ENCODE data around the gene ZNF692.
"Not testable (repeated sequence)": the region's sequence is repeated elsewhere in the genome, so short reads cannot be mapped to it uniquely, and the experiment has no call there.

ZNF692 gene

DNA sequence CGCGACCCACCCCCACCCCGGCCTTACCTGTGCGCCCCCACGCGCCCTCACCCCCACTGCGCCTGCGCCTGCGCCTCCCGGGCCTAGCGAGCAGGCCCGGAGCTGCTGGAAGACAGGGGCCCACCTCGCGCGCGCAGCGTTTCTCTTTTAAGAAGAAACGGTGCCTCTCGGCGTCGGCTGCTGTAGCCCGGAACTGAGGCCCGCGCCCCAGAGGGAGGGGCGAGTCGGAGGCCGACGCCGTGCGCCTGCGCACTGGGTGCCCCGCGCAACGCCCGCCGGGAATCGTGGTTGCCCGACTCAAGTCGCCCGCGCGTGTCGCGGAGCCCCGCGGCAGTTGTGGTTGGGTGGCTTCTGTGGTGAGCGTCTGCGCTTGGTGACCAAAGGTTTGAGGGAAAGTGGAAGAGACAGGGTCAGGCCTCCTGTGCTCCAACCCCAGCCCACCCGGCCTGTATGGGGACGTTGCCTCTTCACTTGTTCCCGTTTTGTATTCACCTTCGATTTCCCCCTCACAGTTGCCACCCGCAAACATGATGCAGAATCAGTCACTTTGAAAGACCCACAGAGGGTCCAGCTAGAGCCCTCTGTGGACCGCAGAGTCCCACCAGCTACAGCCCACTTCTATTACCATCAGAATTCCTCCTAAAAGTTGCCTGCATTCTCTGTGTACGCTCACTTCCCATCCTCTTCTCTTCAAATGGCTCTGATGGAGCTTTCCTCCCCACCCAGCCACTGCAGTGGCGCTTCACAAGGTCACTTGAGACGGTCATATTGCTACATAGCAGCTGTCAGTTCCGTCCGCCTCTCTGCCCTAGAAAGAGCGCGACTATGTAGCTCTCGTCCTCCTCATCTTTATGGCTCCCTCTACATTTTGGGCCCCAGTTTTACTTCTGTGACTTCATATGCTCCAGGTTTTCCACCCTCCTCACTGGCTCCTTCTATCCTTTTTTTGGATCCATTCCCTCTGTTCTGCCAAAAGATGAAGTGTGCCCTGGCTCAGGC, at the start of gene ZNF692:
Gene ZNF692, minus strand, starts transcription at position 195 of the 999 bp plus-strand sequence. CDS start 776 bp downstream, outside the sequence.
- peak; percentile 92 for DNase-seq (ENCODE audit: low spot score)
- no peak for FAIRE-seq

DNA sequence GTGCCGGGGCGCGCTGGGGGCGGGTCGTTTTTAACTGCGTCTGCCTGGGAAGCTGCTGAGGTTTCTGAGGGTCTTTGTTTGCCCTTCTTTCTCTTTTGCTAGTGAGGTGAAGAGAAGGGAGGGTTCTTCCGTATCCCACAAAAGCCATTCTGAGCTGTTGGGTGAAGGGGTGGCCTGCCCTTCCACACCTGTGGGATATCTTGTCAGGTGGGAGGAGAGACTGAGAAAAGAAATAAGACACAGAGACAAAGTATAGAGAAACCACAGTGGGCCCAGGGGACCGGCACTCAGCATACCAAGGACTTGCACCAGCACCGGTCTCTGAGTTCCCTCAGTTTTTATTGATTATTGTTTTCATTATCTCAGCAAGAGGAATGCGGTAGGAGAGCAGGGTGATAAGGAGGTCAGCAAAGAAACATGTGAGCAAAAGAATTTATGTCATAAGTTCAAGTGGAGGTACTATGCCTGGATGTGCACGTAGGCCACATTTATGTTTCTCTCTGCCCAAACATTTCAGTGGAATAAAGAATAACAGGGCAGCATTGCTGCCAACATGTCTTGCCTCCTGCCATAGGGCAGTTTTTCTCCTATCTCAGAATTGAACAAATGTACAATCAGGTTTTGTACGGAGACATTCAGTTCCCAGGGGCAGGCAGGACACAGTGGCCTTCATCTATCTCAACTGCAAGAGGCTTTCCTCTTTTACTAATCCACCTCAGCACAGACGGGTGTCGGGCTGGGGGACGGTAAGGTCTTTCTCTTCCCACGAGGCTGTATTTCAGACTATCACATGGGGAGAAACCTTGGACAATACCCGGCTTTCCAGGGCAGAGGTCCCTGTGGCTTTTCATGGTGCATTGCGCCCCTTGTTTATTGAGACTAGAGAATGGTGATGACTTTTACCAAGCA, 48.1 kb upstream of the ZNF692 start:
- FAIRE-seq (no peak), DNase-seq (ENCODE audit: low spot score) (no peak)

DNA sequence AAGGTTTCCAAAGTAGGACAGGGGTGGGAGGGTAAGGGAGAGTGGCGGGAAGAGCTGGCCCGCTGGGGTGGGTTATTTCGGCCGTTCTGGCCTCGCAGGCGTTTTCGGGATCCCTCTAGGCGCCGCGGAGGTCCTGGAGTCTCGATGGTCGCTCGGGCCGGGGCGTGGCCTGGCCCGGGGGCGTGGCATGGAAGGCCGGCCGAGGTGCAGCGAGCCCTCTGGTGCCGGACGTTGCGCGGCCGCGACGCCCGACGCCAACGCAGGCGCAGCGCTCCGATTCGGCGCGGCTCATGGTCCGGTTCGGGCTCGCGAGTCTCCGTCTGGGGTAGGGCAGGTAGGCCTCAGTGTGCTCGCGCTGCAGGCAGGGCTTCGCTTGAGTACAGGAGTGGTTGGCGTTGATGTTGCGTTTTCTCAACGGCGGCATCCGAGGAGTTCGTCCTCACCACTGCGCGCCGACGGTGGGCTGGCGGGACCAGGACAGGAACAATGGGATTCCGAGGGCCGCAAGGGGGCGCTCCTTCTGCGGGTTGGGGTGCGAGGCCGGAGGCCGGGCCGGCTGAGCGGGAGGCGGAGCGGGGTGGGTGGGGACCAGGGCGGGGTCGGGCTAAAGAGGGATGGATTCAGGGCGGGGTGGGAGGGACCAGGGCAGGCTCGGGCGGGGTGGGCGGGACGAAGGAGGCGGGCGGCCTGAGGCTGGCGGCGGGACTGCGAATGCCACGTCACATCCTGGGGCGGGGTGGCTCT, 47.3 kb upstream of the ZNF692 start, which contains the start of gene PGBD2:
Gene PGBD2, plus strand, starts transcription at position 227 of the 744 bp plus-strand sequence. CDS start 7,628 bp downstream, outside the sequence.
- FAIRE-seq (no peak), DNase-seq (ENCODE audit: low spot score) (peak; percentile 90)

DNA sequence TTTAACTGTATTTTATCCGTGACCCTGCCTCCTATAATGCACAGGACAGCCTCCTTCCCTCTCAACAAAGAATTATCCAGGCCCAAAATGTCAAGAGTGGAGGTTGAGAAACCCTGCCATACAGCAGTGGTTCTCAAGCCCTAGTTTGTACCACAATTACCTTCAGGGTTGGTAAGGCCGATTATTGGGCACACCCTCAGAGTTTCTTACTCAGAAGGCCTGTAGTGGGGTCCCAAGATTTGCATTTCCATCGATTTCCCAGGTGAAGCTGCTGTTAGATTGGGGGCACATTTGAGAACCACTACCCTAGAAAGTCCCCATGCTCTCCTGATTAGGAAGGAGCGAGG, 46.8 kb upstream of the ZNF692 start:
- no peak for FAIRE-seq

GRCh38 chr1:248904437-248905216, 45.7 kb upstream of the ZNF692 start:
- DNase-seq (ENCODE audit: low spot score) (no peak), FAIRE-seq (no peak)

More for the DNA sequence above, 46.8 kb upstream of the ZNF692 start:
- no peak for DNase-seq (ENCODE audit: low spot score)

DNA sequence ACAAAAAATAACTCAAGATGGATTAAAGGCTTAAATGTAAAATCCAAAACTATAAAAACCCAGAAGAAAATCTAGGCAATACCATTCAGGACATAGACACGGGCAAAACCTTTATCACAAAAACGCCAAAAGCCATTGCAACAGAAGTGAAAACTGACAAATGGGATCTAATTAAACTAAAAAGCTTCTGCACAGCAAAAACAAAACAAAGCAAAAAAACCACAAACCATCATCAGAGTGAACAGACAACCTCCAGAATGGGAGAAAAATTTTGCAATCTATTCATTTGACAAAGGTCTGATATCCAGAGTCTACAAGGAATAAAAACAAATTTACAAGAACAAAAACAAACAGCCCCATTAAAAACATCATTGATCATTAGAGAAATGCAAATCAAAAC, 42.7 kb upstream of the ZNF692 start:
- DNase-seq (ENCODE audit: low spot score), result no peak

DNA sequence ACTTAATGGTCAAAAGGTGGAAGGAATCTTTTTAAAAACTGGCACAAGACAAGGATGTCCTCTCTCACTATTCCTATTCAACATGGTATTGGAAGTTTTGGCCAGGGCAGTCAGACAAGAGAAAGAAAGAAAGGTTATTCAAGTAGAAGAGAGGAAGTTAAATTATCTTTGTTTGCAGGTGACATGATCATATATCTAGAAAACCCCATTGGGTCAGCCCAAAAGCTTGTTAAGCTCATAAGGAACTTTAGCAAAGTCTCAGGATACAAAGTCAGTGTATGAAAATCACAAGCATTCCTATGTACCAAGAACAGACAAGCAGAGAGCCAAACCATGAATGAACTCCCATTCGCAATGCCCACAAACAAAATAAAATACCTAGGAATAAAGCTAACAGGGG, 41.8 kb upstream of the ZNF692 start:
- DNase-seq (ENCODE audit: low spot score) (no peak), FAIRE-seq (no peak)

More for the DNA sequence above, 42.7 kb upstream of the ZNF692 start:
- no peak for FAIRE-seq

GRCh38 chr1:248897412-248898337, 38.8 kb upstream of the ZNF692 start:
- no peak for FAIRE-seq
- no peak for DNase-seq (ENCODE audit: low spot score)

DNA sequence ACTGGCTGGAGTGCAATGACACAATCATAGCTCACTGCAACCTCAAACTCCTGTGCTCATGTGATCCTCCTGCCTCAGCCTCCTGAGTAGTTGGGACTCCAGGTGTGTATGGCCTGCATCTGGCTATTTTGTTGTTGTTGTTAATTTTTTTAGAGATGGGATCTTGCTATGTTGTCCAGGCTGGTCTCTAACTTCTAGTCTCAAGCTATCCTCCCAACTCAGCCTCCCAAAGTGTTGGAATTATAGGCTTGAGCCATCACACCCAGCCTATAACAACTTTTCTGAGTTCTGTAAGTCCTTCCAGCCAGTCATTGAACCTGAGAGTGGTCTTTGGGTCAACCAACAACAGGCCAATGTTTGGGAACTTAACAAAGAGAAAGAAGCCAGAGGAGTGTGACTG, 36.0 kb upstream of the ZNF692 start:
- DNase-seq (ENCODE audit: low spot score), result no peak
- FAIRE-seq, result no peak

- DNase-seq (ENCODE audit: low spot score) (no peak), FAIRE-seq (no peak)
Measured at GRCh38 chr1:248892590-248892989, 33.7 kb upstream of the ZNF692 start.

DNA sequence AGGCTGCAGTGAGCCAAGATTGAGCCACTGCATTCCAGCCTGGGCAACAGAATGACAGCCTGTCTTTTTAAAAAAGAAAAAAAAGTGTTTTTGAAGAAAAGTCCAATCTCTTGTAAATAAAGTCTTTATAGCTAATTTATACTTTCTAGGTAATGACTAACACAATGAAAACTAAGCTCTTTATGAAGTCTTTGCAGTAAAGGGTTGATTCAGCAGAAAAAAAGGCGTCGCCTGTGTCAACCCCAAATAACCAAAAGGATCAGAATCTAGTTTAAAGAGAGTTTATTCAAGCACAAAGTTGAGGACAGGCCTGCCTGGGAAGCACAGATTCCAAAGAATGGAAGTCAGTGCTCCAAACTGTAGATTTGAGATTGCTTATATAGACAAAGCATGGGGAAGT, 32.9 kb upstream of the ZNF692 start:
- no peak for FAIRE-seq
- no peak for DNase-seq (ENCODE audit: low spot score)

GRCh38 chr1:248890549-248891498, 31.9 kb upstream of the ZNF692 start:
- peak; percentile 82 for FAIRE-seq
- DNase-seq (ENCODE audit: low spot score), result no peak

DNA sequence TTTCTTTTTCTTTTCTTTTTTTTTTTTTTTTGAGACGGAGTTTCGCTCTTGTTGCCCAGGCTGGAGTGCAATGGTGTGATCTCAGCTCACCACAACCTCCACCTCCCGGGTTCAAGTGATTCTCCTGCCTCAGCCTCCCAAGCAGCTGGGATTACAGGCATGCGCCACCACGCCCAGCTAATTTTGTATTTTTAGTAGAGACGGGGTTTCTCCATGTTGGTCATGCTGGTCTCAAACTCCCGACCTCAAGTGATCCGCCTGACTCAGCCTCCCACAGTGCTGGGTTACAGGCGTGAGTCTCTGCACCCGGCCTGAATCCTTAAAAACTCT, 31.0 kb upstream of the ZNF692 start:
- FAIRE-seq, result not testable (repeated sequence)

GRCh38 chr1:248886237-248886895, 27.5 kb upstream of the ZNF692 start:
- no peak for FAIRE-seq
- no peak for DNase-seq (ENCODE audit: low spot score)

More for the DNA sequence above, 31.0 kb upstream of the ZNF692 start:
- not testable (repeated sequence) for DNase-seq (ENCODE audit: low spot score)

DNA sequence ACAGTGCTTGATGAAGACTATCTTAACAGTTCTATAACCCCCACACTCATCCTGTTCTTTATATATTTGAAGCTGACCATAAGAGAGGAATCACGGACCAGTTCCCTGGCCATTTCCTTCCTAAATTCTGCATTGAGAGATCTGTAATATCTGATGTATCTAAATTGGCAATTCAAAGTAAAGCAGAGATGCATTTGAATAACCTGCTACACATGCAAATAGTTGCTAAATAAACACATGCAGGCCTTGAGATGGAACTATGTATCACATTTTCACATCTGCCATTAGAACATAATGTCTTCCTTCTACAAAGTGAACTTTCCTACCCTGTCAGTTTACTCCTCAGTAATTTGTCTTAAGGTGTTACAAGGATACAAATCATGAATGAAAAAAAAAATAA, 26.8 kb upstream of the ZNF692 start:
- no peak for DNase-seq (ENCODE audit: low spot score)
- no peak for FAIRE-seq

- FAIRE-seq (no peak), DNase-seq (ENCODE audit: low spot score) (no peak)
Measured at GRCh38 chr1:248884632-248885295, 25.9 kb upstream of the ZNF692 start.

GRCh38 chr1:248882427-248882826, 23.5 kb upstream of the ZNF692 start:
- not testable (repeated sequence) for DNase-seq (ENCODE audit: low spot score)

More at GRCh38 chr1:248882427-248882826, 23.5 kb upstream of the ZNF692 start:
- not testable (repeated sequence) for FAIRE-seq

Data from urothelium cell line (cell line).